GM12878 (cell line): ENCODE results near the gene CLTCL1. TPM values are rescaled to one million over a fixed set of nuclear protein-coding genes. Genes with fewer than 3 reads are reported as not detected.

ENCODE experiments used
- ATAC-seq: fragments of 200-7000 bp; cut with Tn5 transposase; 3 replicates; pipeline ENCODE4 v1.9.1; 2020; ENCODE audit warnings: mild to moderate bottlenecking, moderate library complexity
- BruUV-seq: library from RNA; stranded (reverse); fragments of 400-500 nt; replicated peaks from 2 replicates; lab custom pipeline; 2021; lab: Mats Ljungman, UMichigan
- CTCF ChIA-PET: fragments of 300-600 bp; sonication (Branson Sonifier 250); formaldehyde crosslinking; extraction: SDS; loops from one replicate; lab custom pipeline; 2021; ENCODE audit warnings: inconsistent platforms; lab: Yijun Ruan, JAX
- POLR2A ChIA-PET: fragments of 350-600 bp; formaldehyde crosslinking; extraction: SDS; loops from one replicate; lab custom pipeline; 2021; ENCODE audit warnings: inconsistent platforms; lab: Charles Lee
- RAD21 ChIA-PET: fragments of 300-600 bp; sonication (Branson Sonifier 250); formaldehyde crosslinking; loops from one replicate; lab custom pipeline; 2023; ENCODE audit warnings: antibody characterized with exemption; ENCODE audit not compliant: unreplicated experiment; lab: Charles Lee
- SMC1A ChIA-PET: fragments of 300-600 bp; sonication (Branson Sonifier 250); formaldehyde crosslinking; loops from one replicate; lab custom pipeline; 2023; ENCODE audit not compliant: unreplicated experiment, uncharacterized antibody; lab: Charles Lee
- DNase-seq: peaks from one replicate; pipeline ENCODE4 v3.0.0-alpha.2; 2011; ENCODE audit warnings: low read depth, low spot score
- FAIRE-seq: peaks from 3 replicates; lab custom pipeline; 2011; peaks lifted over from hg19 to GRCh38; lab: Jason Lieb, UNC
- H2AFZ ChIP-seq: 2 replicates; pipeline ENCODE4 v1.6.0; 2011; ENCODE audit warnings: low read depth, low read length, control low read depth; ENCODE audit not compliant: control insufficient read depth
- H3K27ac ChIP-seq: 2 replicates; pipeline ENCODE4 v1.5.1; 2011; ENCODE audit warnings: control low read depth; ENCODE audit not compliant: control insufficient read depth, insufficient read depth
- H3K27me3 ChIP-seq, 2 experiments: replicated peaks in 1 of 2; 2 replicates each; pipeline versions ENCODE4 v1.6.0 to v1.6.1; 2011; ENCODE audit warnings: low read length in 1 of 2; ENCODE audit not compliant: control insufficient read depth in 2 of 2, insufficient read depth in 2 of 2
- H3K36me3 ChIP-seq, 2 experiments: 2 replicates each; pipeline ENCODE4 v1.5.1; 2011; ENCODE audit warnings: low read length in 1 of 2; ENCODE audit not compliant: control insufficient read depth in 2 of 2, insufficient read depth in 2 of 2
- H3K4me1 ChIP-seq: 2 replicates; pipeline ENCODE4 v1.6.1; 2011; ENCODE audit warnings: mild to moderate bottlenecking, low read length, moderate library complexity, mixed read lengths; ENCODE audit not compliant: control insufficient read depth, insufficient read depth
- H3K4me2 ChIP-seq: 2 replicates; pipeline ENCODE4 v1.6.0; 2011; ENCODE audit warnings: control low read depth; ENCODE audit not compliant: control insufficient read depth, insufficient read depth
- H3K4me3 ChIP-seq: fragments of 200-600 bp; sonication (generic); 2 replicates; pipeline ENCODE4 v1.5.1; 2016
- H3K79me2 ChIP-seq: 2 replicates; pipeline ENCODE4 v1.6.0; 2011; ENCODE audit warnings: low read length; ENCODE audit not compliant: control insufficient read depth, insufficient read depth
- H3K9ac ChIP-seq: 2 replicates; pipeline ENCODE4 v1.8.0; 2011; ENCODE audit warnings: low read length, control low read depth, mixed read lengths; ENCODE audit not compliant: control insufficient read depth, insufficient read depth
- H3K9me3 ChIP-seq: replicated peaks from 3 replicates; pipeline ENCODE4 v1.5.1; 2011; ENCODE audit warnings: mild to moderate bottlenecking, low read length; ENCODE audit not compliant: control insufficient read depth, insufficient read depth
- H4K20me1 ChIP-seq: 2 replicates; pipeline ENCODE4 v1.6.0; 2011; ENCODE audit not compliant: control insufficient read depth, insufficient read depth
- CBFB ChIP-seq: IDR thresholded peaks from 2 replicates; pipeline ENCODE4 v1.6.1; 2016; ENCODE audit warnings: antibody characterized with exemption, low read depth
- CEBPB ChIP-seq, 2 experiments: fragments of 150-350 bp in 1 of 2; IDR thresholded peaks; 2 replicates each; pipeline ENCODE4 v1.6.1; 2012 to 2014; ENCODE audit warnings: low read depth in 2 of 2, low read length in 2 of 2, borderline replicate concordance in 1 of 2, inconsistent platforms in 1 of 2
- CHD4 ChIP-seq: fragments of 200-600 bp; sonication (generic); IDR thresholded peaks from 2 replicates; pipeline ENCODE4 v1.6.1; 2016; ENCODE audit warnings: mild to moderate bottlenecking
- HDAC2 ChIP-seq: fragments of 200-600 bp; sonication (generic); IDR thresholded peaks from 2 replicates; pipeline ENCODE4 v1.6.1; 2017
- MYB ChIP-seq: fragments of 150-350 bp; IDR thresholded peaks from 2 replicates; pipeline ENCODE4 v1.6.1; 2014; ENCODE audit warnings: mild to moderate bottlenecking, low read depth, low read length, borderline replicate concordance
- SMAD5 ChIP-seq: IDR thresholded peaks from 2 replicates; pipeline ENCODE4 v1.6.1; 2016; ENCODE audit warnings: antibody characterized with exemption, low read depth
- STAT1 ChIP-seq: fragments of 450-650 bp; conservative IDR thresholded peaks from 2 replicates; pipeline ENCODE4 v1.6.1; 2014; ENCODE audit warnings: antibody characterized with exemption, mild to moderate bottlenecking
- TCF12 ChIP-seq: IDR thresholded peaks from 2 replicates; pipeline ENCODE4 v1.6.1; 2011; ENCODE audit warnings: low read depth, mild to moderate bottlenecking, low read length
- WGBS: methylation state at CpG from one replicate; pipeline ENCODE4 v1.1.6; 2016; ENCODE audit warnings: low lambda C conversion rate; ENCODE audit not compliant: insufficient replicate concordance, insufficient coverage; ENCODE audit errors: missing lambda C conversion rate; 5-methylcytosine and 5-hydroxymethylcytosine counted together
- in situ Hi-C: fragments of 300-500 bp; cut with MboI; formaldehyde crosslinking; loops from 9 replicates; pipeline ENCODE4 v1.14.3; 2018; ENCODE audit warnings: mixed read lengths
- intact Hi-C: fragments of 100-400 bp; cut with micrococcal nuclease; formaldehyde crosslinking; loops from one replicate; pipeline ENCODE4 v1.14.2; 2022; ENCODE audit not compliant: unreplicated experiment
- polyA plus RNA-seq, 11 experiments: library from polyadenylated mRNA; depleted of rRNA in 4 of 11; unstranded in 6 of 11; stranded (reverse) in 5 of 11; fragments of >200 nt; fragmentation: Nextera tagmentation in 4 of 11; fragmentation: Illumina TruSeq in 1 of 11; extraction: Ambion mirVana in 4 of 11; extraction: Trizol in 1 of 11; gene quantifications; 1 replicate in 1 of 11; 2 replicates in 10 of 11; pipeline versions ENCODE4 v1.2.1 to v1.2.3, GENCODE V29; 2011 to 2016; ENCODE audit warnings: inconsistent platforms in 2 of 11, missing spikeins in 2 of 11, low read depth in 1 of 11
- total RNA-seq, 4 experiments: library from RNA; depleted of rRNA in 3 of 4; stranded (reverse); fragments of >200 nt in 3 of 4; fragmentation: Illumina TruSeq in 1 of 4; extraction: Trizol in 1 of 4; gene quantifications; 2 replicates each; pipeline versions ENCODE4 v1.2.1 to v1.2.3, GENCODE V29; 2013 to 2021

Gene CLTCL1
- total and polyA plus RNA-seq, 10 of the 15 experiments (the other 5 are each of a cell fraction or from before 2014, with no cell fraction given), result under 0.01 to 0.35 (median 0.12) TPM; not detected in 2

DNA sequence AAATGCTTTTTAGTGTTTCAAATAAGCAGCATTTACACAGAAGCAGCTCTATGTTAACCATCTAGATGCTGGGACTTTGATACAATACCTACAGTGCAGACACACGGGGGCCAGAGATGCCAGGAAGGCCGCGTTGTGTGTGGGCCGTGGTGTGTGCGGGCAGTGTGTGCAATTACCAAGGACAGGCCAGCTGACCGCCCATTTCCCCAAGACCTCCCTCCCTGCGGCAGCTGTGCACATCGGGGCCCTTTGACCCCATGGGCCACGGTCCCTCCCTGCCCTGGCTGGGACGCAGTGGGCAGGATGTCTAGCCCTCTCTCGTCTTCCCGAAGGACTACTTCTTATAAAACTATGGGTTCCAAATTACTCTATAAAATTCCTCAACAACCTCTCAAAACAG, 38.4 kb downstream of the CLTCL1 start:
- no peak for TF ChIP-seq CEBPB (IDR thresholded peaks at IDR 0.05; ENCODE audit: borderline replicate concordance in 1 of 2, low read depth in 2 of 2, low read length in 2 of 2)
- no peak for TF ChIP-seq MYB
- TF ChIP-seq TCF12, result no peak
- no peak for TF ChIP-seq CHD4
- ChIA-PET CTCF (no interaction called here), POLR2A (no interaction called here), SMC1A (no interaction called here), RAD21 (no interaction called here)
- DNase-seq (no peak), ATAC-seq (no peak), FAIRE-seq (no peak)
- Histone ChIP-seq H2AFZ (no peak overlapping the region), H3K9ac (no peak overlapping the region), H3K9me3 (no peaks in the 10 kb centered on the region), H3K4me2 (no peak overlapping the region), H3K4me3 (no peak overlapping the region), H3K79me2 (no peaks in the 10 kb centered on the region), H3K27me3 (no peaks in the 10 kb centered on the region), H3K36me3 (no peaks in the 10 kb centered on the region), H4K20me1 (no peaks in the 10 kb centered on the region), H3K27ac (no peak overlapping the region), H3K4me1 (no peaks in the 10 kb centered on the region)
- in situ Hi-C loops (no loop called here), intact Hi-C loops (no loop called here)
- WGBS, result 47% methylated on average over 12 of the region's 12 CpGs
- no TSS peak for BruUV-seq

DNA sequence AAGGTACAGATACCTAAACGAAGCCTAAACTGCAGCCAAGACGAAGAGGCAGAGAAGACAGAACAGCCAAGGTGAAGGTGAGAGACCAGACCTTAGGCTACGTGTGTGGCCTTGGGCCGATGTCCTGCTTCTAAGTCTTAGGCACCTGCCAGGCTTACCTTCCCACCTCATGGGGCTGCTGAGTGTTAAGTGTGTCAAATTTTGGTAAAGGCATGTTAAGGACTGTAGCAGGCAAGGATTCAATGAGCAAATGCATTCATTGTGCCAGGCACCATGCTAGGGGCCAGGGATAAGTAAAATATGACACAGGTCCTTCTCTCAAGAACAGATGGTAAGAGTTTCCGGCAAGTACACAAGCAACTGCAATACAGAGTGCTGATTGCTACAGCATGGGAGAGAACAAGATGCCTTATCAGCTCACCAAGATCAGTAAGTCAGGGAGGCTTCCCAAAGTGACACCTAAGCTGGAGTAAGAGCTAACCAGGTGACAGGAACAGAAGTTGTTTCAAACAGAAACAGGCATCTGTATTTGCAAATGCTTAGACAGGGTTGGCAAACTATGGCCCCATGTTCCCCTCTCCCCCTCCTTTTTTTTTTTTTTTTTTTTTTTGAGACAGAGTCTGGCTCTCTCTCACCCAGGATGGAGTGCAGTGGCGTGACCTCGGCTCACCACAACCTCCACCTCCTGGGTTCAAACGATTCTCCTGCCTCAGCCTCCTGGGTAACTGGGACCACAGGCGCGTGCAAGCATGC, 46.7 kb downstream of the CLTCL1 start:
- Histone ChIP-seq H4K20me1 (no peaks in the 10 kb centered on the region), H3K4me1 (no peaks in the 10 kb centered on the region), H3K79me2 (no peaks in the 10 kb centered on the region), H3K27ac (no peak overlapping the region), H3K27me3 (peaks cover 0 to 1% of the 10 kb centered on the region in 2 experiments; a peak in 2 of 4 replicates), H3K9ac (no peak overlapping the region), H3K4me3 (no peak overlapping the region), H2AFZ (no peak overlapping the region), H3K36me3 (no peaks in the 10 kb centered on the region), H3K4me2 (no peak overlapping the region), H3K9me3 (no peaks in the 10 kb centered on the region)
- CTCF ChIA-PET, result no interaction called here
- 57% methylated on average over 10 of the region's 10 CpGs for WGBS
- RAD21 ChIA-PET, result no interaction called here
- DNase-seq (no peak), FAIRE-seq (no peak), ATAC-seq (no peak)
- TF ChIP-seq STAT1 (no peak), HDAC2 (no peak), SMAD5 (no peak), CBFB (no peak)
- SMC1A ChIA-PET, result no interaction called here
- no TSS peak for BruUV-seq
- intact Hi-C loops, result no loop called here
- POLR2A ChIA-PET, result no interaction called here
- in situ Hi-C loops, result no loop called here
